ENCODE measurements around the gene AK8. TPM values are rescaled to one million over a fixed set of nuclear protein-coding genes. Genes with fewer than 3 reads are reported as not detected.

AK8 gene
- total and polyA plus RNA-seq, 2 experiments from 2014 or later = 0.14 to 0.78 TPM

- DNase-seq (ENCODE audit: low spot score) (no peak), ATAC-seq (no peak)
- TF ChIP-seq POLR2AphosphoS5 (IDR thresholded peaks at IDR 0.05; ENCODE audit: low read depth) (no peak), STAT1 (IDR thresholded peaks at IDR 0.05; ENCODE audit: unreplicated experiment) (no peak), CREB1 (CRISPR knock-in tag; IDR thresholded peaks at IDR 0.05; ENCODE audit: low read depth) (no peak), EZH2 (IDR thresholded peaks at IDR 0.05; ENCODE audit: low read depth, unreplicated experiment) (no peak), NANOG (IDR thresholded peaks at IDR 0.05; ENCODE audit: borderline replicate concordance) (no peak), ZNF114 (CRISPR knock-in tag; IDR thresholded peaks at IDR 0.05) (no peak), JUNB (IDR thresholded peaks at IDR 0.05; ENCODE audit: unreplicated experiment) (no peak)
- TF ChIP-seq, protein P1, sequence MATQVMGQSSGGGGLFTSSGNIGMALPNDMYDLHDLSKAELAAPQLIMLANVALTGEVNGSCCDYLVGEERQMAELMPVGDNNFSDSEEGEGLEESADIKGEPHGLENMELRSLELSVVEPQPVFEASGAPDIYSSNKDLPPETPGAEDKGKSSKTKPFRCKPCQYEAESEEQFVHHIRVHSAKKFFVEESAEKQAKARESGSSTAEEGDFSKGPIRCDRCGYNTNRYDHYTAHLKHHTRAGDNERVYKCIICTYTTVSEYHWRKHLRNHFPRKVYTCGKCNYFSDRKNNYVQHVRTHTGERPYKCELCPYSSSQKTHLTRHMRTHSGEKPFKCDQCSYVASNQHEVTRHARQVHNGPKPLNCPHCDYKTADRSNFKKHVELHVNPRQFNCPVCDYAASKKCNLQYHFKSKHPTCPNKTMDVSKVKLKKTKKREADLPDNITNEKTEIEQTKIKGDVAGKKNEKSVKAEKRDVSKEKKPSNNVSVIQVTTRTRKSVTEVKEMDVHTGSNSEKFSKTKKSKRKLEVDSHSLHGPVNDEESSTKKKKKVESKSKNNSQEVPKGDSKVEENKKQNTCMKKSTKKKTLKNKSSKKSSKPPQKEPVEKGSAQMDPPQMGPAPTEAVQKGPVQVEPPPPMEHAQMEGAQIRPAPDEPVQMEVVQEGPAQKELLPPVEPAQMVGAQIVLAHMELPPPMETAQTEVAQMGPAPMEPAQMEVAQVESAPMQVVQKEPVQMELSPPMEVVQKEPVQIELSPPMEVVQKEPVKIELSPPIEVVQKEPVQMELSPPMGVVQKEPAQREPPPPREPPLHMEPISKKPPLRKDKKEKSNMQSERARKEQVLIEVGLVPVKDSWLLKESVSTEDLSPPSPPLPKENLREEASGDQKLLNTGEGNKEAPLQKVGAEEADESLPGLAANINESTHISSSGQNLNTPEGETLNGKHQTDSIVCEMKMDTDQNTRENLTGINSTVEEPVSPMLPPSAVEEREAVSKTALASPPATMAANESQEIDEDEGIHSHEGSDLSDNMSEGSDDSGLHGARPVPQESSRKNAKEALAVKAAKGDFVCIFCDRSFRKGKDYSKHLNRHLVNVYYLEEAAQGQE (IDR thresholded peaks at IDR 0.05; ENCODE audit: unreplicated experiment) = no peak
- TF ChIP-seq, protein P2, sequence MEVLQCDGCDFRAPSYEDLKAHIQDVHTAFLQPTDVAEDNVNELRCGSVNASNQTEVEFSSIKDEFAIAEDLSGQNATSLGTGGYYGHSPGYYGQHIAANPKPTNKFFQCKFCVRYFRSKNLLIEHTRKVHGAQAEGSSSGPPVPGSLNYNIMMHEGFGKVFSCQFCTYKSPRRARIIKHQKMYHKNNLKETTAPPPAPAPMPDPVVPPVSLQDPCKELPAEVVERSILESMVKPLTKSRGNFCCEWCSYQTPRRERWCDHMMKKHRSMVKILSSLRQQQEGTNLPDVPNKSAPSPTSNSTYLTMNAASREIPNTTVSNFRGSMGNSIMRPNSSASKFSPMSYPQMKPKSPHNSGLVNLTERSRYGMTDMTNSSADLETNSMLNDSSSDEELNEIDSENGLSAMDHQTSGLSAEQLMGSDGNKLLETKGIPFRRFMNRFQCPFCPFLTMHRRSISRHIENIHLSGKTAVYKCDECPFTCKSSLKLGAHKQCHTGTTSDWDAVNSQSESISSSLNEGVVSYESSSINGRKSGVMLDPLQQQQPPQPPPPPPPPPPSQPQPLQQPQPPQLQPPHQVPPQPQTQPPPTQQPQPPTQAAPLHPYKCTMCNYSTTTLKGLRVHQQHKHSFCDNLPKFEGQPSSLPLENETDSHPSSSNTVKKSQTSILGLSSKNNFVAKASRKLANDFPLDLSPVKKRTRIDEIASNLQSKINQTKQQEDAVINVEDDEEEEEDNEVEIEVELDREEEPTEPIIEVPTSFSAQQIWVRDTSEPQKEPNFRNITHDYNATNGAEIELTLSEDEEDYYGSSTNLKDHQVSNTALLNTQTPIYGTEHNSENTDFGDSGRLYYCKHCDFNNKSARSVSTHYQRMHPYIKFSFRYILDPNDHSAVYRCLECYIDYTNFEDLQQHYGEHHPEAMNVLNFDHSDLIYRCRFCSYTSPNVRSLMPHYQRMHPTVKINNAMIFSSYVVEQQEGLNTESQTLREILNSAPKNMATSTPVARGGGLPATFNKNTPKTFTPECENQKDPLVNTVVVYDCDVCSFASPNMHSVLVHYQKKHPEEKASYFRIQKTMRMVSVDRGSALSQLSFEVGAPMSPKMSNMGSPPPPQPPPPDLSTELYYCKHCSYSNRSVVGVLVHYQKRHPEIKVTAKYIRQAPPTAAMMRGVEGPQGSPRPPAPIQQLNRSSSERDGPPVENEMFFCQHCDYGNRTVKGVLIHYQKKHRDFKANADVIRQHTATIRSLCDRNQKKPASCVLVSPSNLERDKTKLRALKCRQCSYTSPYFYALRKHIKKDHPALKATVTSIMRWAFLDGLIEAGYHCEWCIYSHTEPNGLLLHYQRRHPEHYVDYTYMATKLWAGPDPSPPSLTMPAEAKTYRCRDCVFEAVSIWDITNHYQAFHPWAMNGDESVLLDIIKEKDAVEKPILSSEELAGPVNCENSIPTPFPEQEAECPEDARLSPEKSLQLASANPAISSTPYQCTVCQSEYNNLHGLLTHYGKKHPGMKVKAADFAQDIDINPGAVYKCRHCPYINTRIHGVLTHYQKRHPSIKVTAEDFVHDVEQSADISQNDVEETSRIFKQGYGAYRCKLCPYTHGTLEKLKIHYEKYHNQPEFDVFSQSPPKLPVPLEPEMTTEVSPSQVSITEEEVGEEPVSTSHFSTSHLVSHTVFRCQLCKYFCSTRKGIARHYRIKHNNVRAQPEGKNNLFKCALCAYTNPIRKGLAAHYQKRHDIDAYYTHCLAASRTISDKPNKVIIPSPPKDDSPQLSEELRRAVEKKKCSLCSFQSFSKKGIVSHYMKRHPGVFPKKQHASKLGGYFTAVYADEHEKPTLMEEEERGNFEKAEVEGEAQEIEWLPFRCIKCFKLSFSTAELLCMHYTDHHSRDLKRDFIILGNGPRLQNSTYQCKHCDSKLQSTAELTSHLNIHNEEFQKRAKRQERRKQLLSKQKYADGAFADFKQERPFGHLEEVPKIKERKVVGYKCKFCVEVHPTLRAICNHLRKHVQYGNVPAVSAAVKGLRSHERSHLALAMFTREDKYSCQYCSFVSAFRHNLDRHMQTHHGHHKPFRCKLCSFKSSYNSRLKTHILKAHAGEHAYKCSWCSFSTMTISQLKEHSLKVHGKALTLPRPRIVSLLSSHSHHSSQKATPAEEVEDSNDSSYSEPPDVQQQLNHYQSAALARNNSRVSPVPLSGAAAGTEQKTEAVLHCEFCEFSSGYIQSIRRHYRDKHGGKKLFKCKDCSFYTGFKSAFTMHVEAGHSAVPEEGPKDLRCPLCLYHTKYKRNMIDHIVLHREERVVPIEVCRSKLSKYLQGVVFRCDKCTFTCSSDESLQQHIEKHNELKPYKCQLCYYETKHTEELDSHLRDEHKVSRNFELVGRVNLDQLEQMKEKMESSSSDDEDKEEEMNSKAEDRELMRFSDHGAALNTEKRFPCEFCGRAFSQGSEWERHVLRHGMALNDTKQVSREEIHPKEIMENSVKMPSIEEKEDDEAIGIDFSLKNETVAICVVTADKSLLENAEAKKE (CRISPR knock-in tag; IDR thresholded peaks at IDR 0.05) = no peak
- TF ChIP-seq, protein P3, sequence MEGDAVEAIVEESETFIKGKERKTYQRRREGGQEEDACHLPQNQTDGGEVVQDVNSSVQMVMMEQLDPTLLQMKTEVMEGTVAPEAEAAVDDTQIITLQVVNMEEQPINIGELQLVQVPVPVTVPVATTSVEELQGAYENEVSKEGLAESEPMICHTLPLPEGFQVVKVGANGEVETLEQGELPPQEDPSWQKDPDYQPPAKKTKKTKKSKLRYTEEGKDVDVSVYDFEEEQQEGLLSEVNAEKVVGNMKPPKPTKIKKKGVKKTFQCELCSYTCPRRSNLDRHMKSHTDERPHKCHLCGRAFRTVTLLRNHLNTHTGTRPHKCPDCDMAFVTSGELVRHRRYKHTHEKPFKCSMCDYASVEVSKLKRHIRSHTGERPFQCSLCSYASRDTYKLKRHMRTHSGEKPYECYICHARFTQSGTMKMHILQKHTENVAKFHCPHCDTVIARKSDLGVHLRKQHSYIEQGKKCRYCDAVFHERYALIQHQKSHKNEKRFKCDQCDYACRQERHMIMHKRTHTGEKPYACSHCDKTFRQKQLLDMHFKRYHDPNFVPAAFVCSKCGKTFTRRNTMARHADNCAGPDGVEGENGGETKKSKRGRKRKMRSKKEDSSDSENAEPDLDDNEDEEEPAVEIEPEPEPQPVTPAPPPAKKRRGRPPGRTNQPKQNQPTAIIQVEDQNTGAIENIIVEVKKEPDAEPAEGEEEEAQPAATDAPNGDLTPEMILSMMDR (conservative IDR thresholded peaks at IDR 0.05; ENCODE audit: low read depth in 2 of 2) = no peak
- Histone ChIP-seq H2AFZ (no peak overlapping the region), H3K36me3 (ENCODE audit: insufficient read depth) (no peaks in the 10 kb centered on the region), H3K9me2 (ENCODE audit: insufficient read depth) (no peaks in the 10 kb centered on the region), H3F3A (replicated peaks; ENCODE audit: low read depth) (no peaks in the 10 kb centered on the region), H3K79me2 (replicated peaks; ENCODE audit: insufficient read depth) (no peaks in the 10 kb centered on the region), H4K20me1 (replicated peaks; ENCODE audit: insufficient read depth) (no peaks in the 10 kb centered on the region), H3K27ac (ENCODE audit: low read depth) (no peak overlapping the region), H3K4me2 (no peak overlapping the region), H3K4me1 (ENCODE audit: insufficient read depth) (no peaks in the 10 kb centered on the region; the same call in 1 of the 2 replicates), H3K4me3 (no peak overlapping the region), H3K27me3 (ENCODE audit: insufficient read depth) (0 out of 2 replicates have a peak, but pooled peaks cover 8% of the 10 kb centered on the region)
- Mint-ChIP-seq H3K4me3 (no peak overlapping the region), H3K27me3 (ENCODE audit: insufficient read depth, low read depth, poor library complexity) (peaks cover 9% of the 10 kb centered on the region), H3K4me1 (no peaks in the 10 kb centered on the region), H3K36me3 (ENCODE audit: low read depth) (peaks cover 3% of the 10 kb centered on the region; the same call in 1 of the 3 replicates), H3K27ac (no peak overlapping the region), H3K9me3 (peaks cover 17% of the 10 kb centered on the region)
Observed at GRCh38 chr9:132787748-132788159, 90.3 kb downstream of the AK8 start.

All from GM23338 (cell line).